Lower leg skin (tissue), 3 donors: ENCODE data around the gene TBC1D22A.

Source experiments
- POLR2A ChIP-seq, 2 donors: fragments of 450-650 bp; IDR thresholded peaks; one replicate each; pipeline ENCODE4 v1.6.1; 2016 to 2017; ENCODE audit warnings: antibody characterized with exemption in 2 of 2, mild to moderate bottlenecking in 1 of 2, moderate library complexity in 1 of 2
- TF ChIP-seq, protein P1 (sequence below), 3 donors: fragments of 450-650 bp; IDR thresholded peaks; one replicate each; pipeline ENCODE4 v1.5.1; 2016; ENCODE audit warnings: antibody characterized with exemption in 3 of 3, mild to moderate bottlenecking in 3 of 3, moderate library complexity in 2 of 3

DNA sequence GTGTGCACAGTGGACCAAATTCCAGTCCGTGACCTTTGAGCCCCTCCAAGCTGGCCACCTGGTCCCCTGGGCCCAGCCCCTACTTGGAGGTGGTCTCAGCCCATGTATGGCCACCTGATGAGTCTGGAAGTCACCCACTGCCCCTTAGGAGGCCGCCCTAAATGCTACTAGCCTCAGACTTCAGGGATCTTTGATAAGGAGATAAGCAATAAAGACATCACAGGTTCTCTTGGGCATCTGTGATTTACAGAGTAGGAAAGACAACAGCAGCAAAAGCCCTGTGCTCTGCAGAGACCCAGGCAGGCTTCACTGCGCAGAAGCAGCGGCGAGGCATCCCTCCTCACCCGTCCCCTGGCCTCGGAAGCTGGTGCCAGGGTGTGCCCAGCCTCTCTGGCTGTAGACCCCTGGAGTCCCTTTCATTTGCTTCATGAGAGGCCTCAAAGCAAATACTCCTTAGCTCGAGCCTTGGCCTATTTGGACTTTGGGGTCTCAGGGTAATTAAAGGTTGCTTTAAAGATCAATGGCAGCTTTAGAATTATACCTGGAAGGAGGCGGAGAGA lies 360.1 kb downstream of the TBC1D22A start:
- TF ChIP-seq, protein P1, sequence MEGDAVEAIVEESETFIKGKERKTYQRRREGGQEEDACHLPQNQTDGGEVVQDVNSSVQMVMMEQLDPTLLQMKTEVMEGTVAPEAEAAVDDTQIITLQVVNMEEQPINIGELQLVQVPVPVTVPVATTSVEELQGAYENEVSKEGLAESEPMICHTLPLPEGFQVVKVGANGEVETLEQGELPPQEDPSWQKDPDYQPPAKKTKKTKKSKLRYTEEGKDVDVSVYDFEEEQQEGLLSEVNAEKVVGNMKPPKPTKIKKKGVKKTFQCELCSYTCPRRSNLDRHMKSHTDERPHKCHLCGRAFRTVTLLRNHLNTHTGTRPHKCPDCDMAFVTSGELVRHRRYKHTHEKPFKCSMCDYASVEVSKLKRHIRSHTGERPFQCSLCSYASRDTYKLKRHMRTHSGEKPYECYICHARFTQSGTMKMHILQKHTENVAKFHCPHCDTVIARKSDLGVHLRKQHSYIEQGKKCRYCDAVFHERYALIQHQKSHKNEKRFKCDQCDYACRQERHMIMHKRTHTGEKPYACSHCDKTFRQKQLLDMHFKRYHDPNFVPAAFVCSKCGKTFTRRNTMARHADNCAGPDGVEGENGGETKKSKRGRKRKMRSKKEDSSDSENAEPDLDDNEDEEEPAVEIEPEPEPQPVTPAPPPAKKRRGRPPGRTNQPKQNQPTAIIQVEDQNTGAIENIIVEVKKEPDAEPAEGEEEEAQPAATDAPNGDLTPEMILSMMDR (IDR thresholded peaks at IDR 0.05), result no peak
- no peak for TF ChIP-seq POLR2A (IDR thresholded peaks at IDR 0.05)
